ENCODE data around the gene EIF4E.

The EIF4E gene

DNA sequence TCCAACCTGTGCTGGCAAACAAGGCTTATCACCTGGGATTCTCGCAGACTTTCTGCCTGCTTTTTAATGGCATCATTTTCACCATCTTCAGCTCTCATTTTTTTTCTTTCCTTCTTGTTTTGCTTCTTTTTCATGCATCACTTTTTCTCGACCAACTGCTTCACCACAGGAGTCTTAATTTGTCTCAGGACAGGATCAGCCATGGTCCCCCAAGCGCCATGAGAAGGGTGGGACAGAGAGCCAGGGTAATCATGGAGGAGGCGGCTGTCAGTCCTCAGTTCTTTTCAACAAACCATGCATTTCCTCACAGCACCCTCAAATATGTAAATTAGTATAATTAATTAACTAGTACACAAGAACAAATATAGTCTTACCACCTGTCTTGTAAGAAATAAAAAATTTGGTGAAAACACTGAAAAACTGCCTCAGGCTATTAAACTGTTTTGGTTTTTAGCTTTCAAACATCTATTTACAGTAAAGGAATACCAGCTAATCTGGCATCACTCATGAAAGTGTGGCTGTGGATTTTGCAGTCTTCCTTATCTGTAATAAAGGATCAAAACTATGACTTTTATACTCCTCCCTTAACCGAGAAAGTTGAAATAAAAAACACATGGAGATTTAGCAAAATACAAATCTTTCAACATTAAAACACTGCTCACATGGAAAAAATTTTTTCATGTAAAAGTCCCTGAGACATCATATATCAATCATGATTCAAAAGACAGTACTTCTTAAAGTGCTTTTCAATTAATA lies 19.1 kb downstream of the EIF4E start:
- TF ChIP-seq, protein P1, sequence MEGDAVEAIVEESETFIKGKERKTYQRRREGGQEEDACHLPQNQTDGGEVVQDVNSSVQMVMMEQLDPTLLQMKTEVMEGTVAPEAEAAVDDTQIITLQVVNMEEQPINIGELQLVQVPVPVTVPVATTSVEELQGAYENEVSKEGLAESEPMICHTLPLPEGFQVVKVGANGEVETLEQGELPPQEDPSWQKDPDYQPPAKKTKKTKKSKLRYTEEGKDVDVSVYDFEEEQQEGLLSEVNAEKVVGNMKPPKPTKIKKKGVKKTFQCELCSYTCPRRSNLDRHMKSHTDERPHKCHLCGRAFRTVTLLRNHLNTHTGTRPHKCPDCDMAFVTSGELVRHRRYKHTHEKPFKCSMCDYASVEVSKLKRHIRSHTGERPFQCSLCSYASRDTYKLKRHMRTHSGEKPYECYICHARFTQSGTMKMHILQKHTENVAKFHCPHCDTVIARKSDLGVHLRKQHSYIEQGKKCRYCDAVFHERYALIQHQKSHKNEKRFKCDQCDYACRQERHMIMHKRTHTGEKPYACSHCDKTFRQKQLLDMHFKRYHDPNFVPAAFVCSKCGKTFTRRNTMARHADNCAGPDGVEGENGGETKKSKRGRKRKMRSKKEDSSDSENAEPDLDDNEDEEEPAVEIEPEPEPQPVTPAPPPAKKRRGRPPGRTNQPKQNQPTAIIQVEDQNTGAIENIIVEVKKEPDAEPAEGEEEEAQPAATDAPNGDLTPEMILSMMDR (IDR thresholded peaks at IDR 0.05; ENCODE audit: low read depth, low read length), result no peak
- no peak overlapping the region for H3K4me3 ChIP-seq (ENCODE audit: low read depth, low read length)

GRCh38 chr4:98908703-98909262 lies 20.1 kb downstream of the EIF4E start:
- TF ChIP-seq, protein P1 (IDR thresholded peaks at IDR 0.05; ENCODE audit: low read depth, low read length), result no peak
- H3K4me3 ChIP-seq (ENCODE audit: low read depth, low read length), result no peak overlapping the region

DNA sequence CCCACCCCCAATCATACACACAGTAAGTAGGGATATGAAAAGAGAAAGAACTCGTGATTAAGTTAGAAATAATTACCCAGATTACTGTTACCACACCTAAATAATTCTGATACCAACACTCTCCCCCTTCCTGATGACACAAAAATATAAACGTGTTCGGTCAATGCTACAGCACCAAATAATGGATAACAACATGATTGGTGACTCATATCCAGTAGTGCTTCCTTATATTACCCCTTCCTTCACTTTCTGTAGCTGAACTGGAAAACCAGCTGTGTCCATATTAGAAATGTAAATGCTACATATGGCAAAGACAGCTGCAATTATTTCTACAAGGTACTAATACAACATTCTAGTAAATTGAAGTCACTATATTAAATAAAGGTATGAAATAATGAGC lies 20.8 kb downstream of the EIF4E start:
- TF ChIP-seq, protein P1 (IDR thresholded peaks at IDR 0.05; ENCODE audit: low read depth, low read length), result no peak
- H3K4me3 ChIP-seq (ENCODE audit: low read depth, low read length), result no peak overlapping the region

DNA sequence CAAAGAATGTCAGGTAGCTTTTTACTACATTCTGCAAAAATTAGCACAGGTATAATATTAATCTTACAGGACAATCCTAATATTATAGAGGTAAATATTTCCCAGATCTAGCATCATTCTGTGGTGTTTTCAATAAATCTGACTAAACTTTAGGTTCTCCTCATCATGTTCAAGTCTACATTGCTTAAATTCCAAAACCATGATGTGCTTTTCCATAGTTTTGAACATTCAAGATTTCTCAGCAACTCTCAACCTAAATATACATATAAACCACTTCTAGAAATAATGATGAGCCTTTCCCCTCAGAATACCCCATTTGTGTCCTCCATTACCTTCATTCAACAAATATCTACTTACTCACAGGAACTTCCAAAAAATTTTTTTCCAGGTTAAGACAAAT lies 23.1 kb downstream of the EIF4E start:
- no peak overlapping the region for H3K4me3 ChIP-seq (ENCODE audit: low read depth, low read length)
- TF ChIP-seq, protein P1 (IDR thresholded peaks at IDR 0.05; ENCODE audit: low read depth, low read length), result no peak

DNA sequence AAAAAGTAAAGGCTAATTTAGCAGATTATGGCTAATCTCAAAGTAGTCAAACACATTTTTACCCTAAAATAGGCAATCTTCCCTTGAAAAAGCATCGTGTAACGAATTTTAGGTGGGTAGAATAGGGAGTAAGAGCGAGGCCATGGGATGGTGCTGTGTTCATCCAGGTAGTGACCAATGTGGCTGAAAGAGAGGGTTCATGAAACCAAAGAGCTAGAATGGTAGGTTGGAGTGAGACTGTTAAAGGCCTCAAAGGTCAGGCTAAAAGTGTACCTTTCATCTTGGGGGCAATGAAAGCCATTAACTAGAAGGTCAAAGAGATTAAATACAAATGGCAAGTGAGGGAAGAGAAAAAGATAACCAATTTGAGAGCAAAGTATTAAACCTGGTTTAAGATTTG lies 23.6 kb downstream of the EIF4E start:
- no peak overlapping the region for H3K4me3 ChIP-seq (ENCODE audit: low read depth, low read length)
- TF ChIP-seq, protein P1 (IDR thresholded peaks at IDR 0.05; ENCODE audit: low read depth, low read length), result no peak

- H3K4me3 ChIP-seq (ENCODE audit: low read depth, low read length), result no peak overlapping the region
- TF ChIP-seq, protein P1 (IDR thresholded peaks at IDR 0.05; ENCODE audit: low read depth, low read length), result no peak
Measured at GRCh38 chr4:98903963-98904362, 25.0 kb downstream of the EIF4E start.

DNA sequence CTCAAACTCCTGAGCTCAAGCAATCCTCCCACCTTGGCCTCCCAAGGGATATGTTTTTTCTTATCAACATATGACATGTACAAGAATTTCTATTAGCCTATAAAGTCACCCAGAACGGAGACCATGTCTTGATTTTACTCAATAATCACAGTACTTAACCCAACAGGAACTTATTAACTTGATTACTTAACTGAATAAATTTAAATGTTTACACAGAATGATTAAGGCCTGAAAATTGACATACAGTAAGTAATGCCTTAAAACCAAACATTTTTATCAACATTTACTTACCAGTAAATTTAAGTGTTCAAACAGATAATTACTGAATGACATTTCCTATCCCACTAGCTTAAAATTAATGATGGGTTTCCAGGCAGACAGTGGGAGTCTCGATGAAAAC lies 25.4 kb downstream of the EIF4E start:
- no peak overlapping the region for H3K4me3 ChIP-seq (ENCODE audit: low read depth, low read length)
- TF ChIP-seq, protein P1 (IDR thresholded peaks at IDR 0.05; ENCODE audit: low read depth, low read length), result no peak
